ENCODE results near the gene CA11.
A peak's percentile ranks its signal among the peaks of the same experiment; 100 is the strongest.
"Not testable (repeated sequence)": the region's sequence is repeated elsewhere in the genome, so short reads cannot be mapped to it uniquely, and the experiment has no call there.

Gene CA11

DNA sequence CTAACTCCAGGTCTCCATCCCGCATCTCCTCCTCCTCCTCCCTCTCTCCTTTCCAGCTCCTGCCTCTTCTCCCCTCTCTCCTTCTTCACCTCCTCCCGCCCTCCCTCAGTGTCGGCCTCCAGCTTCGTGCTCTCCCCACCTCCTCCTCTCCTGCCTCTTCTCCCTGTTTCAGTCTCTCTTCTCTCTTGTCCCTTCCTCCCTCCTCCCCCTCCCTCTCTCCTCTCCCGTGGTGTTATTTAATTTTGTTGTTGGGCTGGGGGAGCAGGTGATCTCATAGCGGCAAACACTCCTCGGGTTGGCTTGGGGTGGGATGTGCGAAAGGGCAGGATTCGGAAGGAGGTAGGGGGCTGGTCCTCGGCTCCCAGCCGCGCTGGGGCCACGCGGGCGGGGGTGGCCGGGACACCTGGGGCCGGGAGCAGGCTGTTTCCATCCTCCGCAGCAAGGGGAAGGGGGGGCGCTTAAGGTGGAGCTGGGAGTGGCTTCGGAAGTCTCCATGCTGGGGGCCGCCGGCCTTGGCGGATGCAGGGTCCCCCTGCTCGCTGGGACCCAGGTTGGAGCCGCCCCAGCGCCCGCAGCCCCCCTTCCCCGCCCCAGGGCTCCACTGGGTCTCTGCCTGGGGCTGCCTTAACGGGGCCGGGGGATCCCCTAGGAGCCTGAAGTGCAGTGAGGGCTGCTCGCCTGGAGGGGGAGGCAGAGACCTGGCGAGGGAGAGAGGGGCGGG, at the start of gene CA11:
TSS of gene CA11 (minus strand) at position 187 of the 721 bp plus-strand sequence. CDS start 555 bp downstream, outside the sequence.
- DNase-seq (ENCODE audit: low read depth), result peak; percentile 88

DNA sequence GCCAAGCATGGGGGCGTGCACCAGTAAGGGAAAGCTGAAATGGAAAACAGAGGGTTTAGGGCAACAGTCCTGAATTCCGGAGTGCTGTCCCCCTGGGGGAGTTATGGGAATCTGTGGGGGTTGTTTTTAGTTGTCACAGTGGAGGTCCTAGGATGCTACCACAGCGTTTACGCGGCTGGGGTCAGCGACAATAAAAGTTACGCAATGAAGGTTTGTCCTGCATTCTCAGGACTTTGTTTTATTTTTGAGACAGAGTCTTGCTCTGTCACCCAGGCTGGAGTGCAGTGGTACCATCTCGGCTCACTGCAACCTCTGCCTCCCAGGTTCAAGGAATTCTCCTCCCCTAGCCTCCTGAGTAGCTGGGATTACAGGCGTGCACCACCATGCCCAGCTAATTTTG, 47.6 kb upstream of the CA11 start:
- DNase-seq (ENCODE audit: low read depth), result not testable (repeated sequence)

DNA sequence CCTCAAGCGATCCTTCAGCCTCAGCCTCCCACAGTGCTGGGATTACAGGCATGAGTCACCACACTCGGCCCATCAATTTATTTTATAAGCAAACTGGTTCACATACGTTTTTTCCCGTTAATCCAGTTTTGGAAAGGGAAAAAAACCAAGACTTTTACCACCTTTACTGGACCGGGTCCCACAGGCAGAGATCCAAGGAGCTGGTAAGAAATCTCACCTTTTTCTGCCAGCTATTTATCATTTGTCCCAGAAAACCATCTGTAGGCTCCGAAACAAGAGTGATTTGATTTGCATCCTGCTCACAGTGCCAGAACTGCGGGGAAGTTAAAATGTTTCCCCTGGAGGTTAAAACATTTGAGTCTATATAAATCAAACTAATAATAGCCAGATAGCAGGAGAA, 43.5 kb upstream of the CA11 start:
- DNase-seq (ENCODE audit: low read depth), result no peak

DNA sequence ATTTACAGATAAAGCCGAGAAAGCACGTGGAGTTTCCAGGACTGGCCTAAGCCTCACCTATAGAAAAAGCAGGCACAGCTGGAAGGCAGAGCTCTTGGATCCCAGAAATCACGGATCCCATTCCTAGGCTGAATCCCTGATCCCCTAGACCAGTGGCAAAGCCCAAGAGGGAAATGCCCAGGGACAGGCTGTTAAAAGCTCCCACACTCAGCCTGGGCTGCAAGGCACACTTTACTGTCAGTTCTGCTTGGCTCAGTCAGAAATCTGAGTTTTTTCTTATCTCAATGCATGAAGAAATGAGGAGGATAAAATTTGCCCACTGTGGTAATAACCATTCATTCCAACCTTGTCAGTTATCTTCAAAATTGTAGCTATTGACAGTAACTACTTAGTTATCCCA, 41.8 kb upstream of the CA11 start:
- no peak for DNase-seq (ENCODE audit: low read depth)

DNA sequence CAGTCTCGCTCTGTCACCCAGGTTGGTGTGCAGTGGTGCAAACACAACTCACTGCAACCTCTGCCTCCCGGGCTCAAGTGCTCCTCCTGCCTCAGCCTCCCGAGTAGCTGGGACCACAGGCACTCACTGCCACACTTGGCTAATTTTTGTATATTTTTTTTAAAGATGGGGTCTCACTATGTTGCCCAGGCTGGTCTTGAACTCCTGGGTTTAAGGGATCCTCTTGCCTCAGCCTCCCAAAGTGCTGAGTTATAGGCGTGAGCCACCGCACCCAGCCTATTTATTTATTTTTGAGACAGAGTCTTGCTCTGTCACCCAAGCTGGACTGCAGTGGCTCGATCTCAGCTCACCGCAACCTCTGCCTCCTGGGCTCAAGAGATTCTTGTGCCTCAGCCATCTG, 40.6 kb upstream of the CA11 start:
- DNase-seq (ENCODE audit: low read depth), result not testable (repeated sequence)

DNA sequence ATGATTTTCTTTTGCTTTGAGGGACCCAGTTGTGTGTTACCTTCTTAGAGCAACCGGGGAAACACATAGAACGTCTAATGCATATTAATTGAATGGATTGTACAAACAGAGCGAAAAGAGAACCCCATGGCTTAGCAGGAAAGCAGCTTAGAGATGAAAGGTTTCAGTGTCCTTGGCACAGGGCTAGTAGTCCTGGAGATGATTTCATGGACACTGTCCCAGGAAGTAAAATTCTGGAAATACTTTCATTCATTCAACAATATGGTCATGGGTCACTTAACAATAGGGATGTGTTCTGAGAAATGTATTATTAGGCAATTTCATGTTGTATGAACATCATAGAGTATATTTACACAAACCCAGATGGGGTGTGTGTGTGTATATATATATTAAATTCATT, 40.1 kb upstream of the CA11 start:
- DNase-seq (ENCODE audit: low read depth), result no peak

DNA sequence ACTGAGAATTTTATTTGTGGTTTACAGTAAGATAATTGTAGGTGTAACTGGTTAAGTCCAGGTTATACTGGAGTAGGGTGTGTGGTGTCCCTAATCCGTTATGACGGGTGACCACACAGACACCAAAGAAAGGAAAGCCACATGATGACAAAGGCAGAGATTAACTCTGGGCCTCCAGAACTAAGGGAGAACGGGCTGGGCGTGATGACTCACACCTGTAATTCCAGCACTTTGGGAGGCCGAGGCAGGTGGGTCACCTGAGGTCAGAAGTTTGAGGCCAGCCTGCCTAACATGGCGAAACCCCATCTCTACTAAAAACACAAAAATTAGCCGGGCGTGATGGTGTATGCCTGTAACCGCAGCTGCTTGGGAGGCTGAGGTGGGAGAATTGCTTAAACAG, 39.6 kb upstream of the CA11 start:
- DNase-seq (ENCODE audit: low read depth), result no peak

DNA sequence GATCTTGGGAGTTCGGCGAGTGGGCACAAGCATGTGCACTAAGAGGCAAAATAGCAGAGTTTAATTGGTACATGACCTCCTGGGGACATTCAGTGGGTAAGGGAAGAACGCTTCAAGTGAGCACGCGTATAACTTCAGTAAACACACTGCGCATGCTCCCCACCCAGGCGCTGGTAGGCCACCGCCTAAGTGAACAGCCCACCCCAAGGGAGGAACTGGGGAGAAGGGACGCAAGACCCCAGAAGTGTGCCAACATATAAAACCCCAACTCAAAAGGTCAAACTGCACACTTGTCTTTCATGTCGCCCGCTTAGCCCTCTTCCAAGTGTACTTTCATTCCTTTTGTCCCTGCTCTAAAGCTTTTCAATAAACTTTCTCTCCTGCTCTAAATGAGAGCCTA, 37.4 kb upstream of the CA11 start:
- DNase-seq (ENCODE audit: low read depth), result no peak

DNA sequence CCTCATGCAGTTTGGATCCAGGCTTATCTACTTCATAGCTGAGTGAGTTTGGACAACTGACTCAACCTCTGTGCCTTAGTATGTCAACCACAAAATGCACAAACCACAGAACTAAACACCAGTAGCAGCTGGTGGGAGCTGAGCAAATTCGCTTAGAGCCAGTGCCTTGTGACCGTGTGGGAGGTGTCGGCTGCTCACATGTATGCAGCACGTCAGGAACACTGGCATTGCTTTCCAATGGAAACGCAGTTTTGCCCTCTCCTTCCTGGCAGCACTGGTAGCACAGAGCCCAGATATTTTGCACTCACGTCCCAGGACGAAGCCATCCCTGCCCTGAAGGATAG, 35.1 kb upstream of the CA11 start:
- DNase-seq (ENCODE audit: low read depth), result no peak

DNA sequence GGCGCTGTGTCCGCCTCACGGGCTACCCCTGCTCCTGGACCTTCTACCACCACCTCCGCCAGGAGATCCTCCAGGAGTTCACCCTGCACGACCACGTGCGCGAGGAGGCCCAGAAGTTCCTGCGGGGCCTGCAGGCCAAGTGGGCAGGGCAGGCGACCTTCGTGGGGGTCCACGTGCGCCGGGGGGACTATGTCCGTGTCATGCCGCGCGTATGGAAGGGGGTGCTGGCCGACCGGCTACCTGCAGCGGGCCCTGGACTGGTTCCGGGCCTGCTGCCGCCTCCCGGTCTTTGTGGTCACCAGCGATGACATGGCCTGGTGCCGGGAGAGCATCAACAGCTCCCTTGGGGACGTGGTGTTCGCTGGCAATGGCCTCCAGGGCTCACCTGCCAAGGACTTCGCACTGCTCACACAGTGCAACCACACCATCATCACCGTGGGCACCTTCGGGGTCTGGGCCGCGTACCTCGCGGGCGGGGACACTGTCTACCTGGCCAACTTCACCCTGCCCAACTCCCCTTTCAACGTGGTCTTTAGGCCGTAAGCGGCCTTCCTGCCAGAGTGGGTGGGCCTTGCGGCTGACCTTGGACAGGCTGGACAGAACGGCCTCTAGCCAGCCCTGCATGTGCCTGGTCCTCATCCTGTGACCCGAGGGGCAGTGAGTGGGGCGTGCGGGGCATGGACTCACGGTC, 34.6 kb upstream of the CA11 start:
- no peak for DNase-seq (ENCODE audit: low read depth)

DNA sequence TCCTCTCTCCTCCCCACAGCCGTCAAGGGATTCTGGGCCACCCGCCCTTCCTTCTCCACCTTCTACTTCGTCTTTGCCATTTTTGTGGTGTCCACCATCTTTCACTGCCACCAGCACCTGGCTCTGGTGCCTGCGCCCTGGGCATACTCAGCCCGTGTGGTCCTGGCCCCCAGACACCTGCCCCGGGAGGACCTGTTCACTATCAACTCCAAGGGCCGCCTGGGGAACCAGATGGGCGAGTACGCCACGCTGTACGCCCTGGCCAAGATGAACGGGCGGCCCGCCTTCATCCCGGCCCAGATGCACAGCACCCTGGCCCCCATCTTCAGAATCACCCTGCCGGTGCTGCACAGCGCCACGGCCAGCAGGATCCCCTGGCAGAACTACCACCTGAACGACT, 34.0 kb upstream of the CA11 start:
- DNase-seq (ENCODE audit: low read depth), result not testable (repeated sequence)

DNA sequence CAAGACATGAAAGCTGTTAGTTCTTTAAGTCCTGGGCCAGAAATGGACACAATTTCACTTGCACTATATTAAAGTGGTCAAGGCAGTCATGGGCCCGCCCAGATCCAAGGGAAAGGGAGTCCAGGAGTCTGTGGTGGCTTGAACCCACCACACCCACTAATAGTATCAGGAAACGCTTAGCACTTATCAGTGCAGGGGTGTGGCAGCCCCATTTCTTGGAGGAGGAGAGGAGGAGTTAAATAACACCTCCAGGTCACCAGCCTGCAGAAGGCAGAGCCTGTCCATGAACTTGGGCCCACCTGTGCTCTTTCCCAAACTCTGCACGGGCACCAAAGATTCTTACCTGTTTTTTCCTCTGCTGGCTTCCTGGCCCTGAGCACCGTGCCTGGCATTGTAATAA, 32.2 kb upstream of the CA11 start:
- DNase-seq (ENCODE audit: low read depth), result no peak

DNA sequence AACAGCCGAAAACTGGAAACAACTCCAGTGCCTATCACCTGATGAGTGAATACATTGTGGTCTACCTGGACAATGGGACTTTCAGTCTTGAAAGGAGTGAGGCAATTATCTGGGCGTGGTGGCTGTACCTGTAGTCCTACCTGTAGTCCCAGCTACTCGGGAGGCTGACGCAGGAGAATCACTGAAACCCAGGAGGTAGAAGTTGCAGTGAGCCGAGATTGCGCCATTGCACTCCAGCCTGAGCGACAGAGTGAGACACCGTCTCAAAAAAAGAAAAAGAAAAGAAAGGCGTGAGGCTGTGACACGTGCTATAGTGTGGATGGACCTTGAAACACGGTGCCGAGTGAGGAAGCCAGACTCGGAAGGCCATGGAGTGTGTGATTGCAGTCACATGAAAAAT, 30.9 kb upstream of the CA11 start:
- DNase-seq (ENCODE audit: low read depth), result no peak

DNA sequence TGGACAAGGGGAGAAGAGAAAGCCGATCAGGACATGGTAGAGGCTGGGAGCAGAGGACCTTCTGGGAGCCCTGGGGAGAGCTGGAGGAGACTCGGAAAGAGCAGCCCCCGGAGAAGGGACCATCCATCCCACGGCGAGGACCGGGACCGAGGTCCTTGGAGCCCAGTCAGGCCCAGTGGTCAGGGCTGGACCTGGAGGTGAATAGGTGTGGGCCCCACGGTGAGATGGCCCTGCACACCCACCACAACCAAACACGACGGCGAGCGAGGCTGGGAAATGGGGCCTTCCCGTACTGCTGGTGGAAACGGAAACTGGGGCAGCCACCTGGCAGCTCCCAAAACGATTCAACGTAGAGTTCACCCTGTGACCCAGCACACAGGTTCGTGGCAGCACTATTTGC, 30.5 kb upstream of the CA11 start:
- DNase-seq (ENCODE audit: low read depth), result no peak

DNA sequence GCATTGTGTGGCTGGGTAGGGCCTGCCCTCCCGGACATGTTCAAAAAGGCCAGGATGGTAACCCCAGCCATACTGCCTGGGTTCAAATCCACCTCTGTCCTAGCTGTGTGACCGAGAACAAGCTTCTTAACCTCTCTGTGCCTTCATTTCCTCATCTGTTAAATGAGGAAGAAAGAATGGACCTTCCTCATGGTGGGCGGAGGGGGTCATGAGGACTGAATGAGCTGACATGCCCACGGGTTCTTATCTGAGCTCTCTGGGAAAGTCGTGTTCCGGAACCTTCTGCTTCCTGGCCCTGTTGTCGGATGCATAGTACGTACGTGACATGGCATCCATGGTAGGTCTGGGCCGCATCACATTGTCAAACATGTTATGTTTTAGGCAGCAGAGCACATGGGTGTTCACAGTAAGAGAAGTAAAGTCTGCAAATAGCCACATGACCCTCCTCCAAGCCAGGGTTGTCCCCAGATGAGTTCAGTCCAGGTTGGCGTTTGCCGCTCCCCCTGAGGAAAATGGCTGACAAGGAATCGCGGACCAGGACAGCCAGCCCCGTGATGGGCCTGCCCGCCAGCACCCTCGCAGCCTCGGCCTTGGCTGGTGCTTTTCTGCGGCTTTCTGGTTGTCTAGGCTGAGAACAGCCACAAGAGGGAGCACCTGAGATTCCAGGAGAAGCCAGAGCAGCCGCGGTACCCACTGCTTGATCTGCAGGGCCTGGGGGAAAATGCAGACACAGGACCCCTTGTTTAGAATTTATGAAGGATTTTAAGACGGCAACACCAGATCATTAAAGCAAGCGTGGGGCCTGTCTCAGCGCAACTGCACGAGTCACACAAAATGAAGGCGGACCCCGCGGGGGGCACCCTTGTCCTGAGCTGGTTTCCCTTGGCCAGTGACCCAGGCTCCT, 29.2 kb upstream of the CA11 start:
- peak; percentile 49 for DNase-seq (ENCODE audit: low read depth)

DNA sequence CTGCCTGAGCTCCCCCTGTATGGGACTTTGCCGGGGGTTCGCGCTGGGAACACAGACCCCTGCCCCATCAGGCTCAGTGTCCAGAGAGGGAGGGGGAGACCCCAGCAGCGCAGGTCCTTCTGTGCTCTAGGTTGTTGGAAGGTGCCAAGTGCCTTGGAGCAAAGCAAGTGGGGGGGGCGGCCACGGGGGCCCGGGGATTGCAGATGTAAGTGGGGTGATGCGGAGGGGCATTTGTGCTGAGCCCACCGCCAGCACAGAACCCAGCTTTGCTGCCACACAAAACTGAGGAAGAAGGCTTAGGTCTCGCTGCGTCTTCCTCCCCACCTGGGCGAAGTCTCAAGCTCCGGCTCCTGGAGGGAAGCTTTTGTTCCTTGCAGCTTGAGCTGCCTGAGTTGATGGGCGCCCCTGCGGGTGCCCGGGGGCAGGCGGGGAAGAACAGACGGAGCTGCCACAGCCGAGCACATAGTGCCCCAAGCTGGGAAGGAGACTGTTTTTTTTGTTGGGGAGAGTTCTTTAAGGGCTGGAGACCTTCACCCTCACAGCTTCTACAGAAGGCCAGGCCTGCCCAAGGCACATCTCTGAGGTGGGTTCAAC, 28.3 kb upstream of the CA11 start:
- no peak for DNase-seq (ENCODE audit: low read depth)

DNA sequence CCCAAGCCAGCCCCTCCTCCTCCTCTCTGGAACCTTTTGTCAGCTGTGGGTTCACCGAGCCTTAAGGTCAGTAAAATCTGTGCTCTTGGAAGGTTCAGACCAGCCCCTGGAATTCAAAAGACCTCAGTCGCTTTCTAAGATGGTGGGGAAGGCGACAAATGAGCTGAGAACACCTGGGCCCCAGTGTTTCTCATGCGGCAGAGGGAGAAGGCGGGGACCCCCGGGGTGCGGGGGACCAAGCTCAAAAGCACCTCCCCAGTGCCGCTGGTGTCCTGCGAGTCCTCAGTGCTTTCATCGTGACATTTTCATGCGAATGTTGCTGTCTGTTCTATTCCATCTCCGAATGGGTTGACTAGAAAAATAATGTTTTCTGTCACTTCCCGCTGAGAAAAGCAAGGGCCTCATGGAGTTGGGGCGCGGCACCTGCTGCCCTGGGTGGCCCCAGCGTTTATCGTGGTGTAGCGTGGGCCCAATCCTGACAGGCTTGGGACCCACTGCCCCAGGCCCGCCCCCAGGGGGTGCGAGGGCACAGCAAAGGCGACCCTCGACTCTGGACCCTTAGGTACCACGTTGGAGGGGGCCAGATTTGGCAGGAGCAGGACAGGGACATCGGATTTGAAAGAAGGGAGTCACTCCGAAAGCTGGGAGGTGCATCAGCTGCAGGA, 27.6 kb upstream of the CA11 start:
- no peak for DNase-seq (ENCODE audit: low read depth)

DNA sequence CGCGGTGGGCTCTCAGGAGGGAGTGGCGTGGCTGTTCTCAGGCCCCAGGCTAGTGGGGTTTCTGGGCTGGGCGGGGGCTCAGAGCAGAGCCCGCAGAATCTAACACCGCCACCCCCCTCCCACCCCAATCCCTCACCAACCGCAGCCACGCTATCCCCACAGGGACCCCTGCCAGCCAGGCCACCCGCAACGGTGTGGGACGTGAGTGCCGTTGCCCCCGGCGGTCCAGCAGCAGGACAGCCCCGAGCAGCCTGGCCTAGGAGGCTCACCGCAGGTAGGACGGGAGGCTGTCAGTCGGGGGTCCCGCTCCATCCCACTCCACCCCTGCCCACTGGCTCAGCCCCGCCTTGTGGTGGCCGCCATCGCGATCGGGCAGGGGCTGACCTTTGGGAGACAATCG, 27.0 kb upstream of the CA11 start, which contains the start of gene NTN5:
TSS of gene NTN5 (minus strand) at position 24 of the 400 bp plus-strand sequence. CDS start 2,031 bp downstream, outside the sequence.
- no peak for DNase-seq (ENCODE audit: low read depth)

DNA sequence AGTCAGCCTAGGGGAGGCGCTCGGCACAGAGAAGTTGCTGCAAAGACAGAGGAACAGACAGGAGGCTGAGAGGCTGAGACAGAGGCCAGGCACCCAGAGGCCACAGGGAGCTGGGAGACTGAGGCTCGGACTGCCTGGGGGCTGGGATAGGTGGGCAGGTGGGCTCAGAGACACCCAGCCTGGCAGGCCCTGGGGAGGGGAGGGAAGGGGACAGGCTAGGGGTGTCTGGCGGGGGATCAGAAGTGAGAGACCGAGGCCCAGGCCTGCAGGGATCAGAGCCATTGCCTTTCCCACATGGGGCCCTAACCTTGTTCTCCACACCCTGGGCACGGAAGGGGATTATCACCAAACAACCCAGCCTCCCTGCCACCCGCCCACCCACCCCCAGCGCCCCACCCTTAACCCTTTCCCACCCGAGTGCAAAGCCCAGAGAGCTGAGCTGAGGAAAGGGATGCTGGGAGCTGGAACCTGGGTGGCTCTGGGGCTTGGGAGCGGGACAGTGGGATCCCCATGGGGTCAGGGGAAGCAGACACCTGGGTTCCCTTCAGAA, 25.5 kb upstream of the CA11 start:
- DNase-seq (ENCODE audit: low read depth), result no peak

DNA sequence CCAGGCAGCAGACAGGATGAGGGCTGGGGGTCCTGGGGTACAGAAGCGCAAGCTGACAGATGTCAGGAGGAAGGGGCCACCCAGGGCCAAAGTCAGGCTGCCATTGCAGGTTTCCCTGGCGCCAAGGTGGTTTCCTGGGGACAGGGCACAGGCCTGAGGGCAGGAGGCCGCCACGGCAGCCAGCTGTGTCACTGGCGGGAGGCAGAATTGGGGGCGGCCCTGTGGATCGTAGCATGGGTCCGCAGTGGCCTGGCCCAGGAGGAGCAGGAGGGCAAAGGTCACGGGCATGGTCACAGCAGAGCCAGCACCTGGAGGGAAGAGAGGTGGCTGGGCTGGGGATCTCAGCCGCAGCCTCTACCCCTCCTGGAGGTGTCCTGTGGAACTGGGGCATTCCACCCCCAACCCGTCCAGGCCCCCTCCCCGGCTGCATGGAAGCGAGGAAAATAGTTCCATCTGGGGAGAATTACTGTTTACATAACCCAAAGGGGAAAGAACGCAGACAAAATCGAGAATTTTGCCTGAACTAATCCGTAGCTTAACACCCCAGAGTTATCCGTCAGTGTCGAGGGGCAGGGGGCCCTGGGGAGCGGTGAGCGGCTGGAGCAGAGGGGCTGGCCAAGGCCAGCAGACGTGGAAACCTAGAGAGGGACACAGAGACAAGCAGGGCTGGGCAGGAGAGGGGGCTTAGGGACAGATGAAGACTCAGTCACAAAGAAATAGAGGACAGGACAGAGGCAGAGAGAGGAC, 24.9 kb upstream of the CA11 start:
- no peak for DNase-seq (ENCODE audit: low read depth)
